Measurements from ENCODE around the gene GAD1.

GAD1 gene

GRCh38 chr2:170887496-170887895, 70.8 kb downstream of the GAD1 start:
- Histone ChIP-seq H2BK5ac (ENCODE audit: low read depth, low read length, poor library complexity) (no peak overlapping the region), H4K8ac (ENCODE audit: low read depth, low read length) (no peak overlapping the region), H3K23ac (ENCODE audit: low read length) (no peak overlapping the region), H4K12ac (ENCODE audit: low read depth, low read length) (no peak overlapping the region), H3K4me3 (ENCODE audit: low read depth, low read length) (no peak overlapping the region), H2BK120ac (ENCODE audit: insufficient read depth, low read length, poor library complexity) (no peak overlapping the region), H3K79me1 (ENCODE audit: low read length) (no peaks in the 10 kb centered on the region), H3K4me1 (ENCODE audit: control insufficient read depth in 1 of 2, insufficient read depth in 2 of 2, low read length in 2 of 2) (peaks cover 5 to 8% of the 10 kb centered on the region in 2 experiments), H3K14ac (ENCODE audit: low read length) (no peak overlapping the region), H3K27me3 (ENCODE audit: insufficient read depth, low read length) (no peaks in the 10 kb centered on the region), H3K4me2 (ENCODE audit: low read length) (no peak overlapping the region), H3K79me2 (ENCODE audit: control insufficient read depth, insufficient read depth, low read length, poor library complexity) (no peaks in the 10 kb centered on the region), H2AFZ (ENCODE audit: insufficient read depth, low read length, poor library complexity) (no peak overlapping the region), H3K36me3 (ENCODE audit: control insufficient read depth in 1 of 2, insufficient read depth in 2 of 2, low read length in 2 of 2) (no peaks in the 10 kb centered on the region), H2AK5ac (ENCODE audit: low read length) (no peak overlapping the region), H3K18ac (ENCODE audit: low read length) (no peak overlapping the region), H3K27ac (ENCODE audit: low read depth, low read length) (no peak overlapping the region), H4K91ac (ENCODE audit: low read depth, low read length) (no peak overlapping the region), H3K9ac (ENCODE audit: low read length) (no peak overlapping the region), H2BK12ac (ENCODE audit: low read length) (no peak overlapping the region), H3K9me3 (ENCODE audit: insufficient read depth, low read depth, low read length) (no peaks in the 10 kb centered on the region), H3K4ac (ENCODE audit: low read depth, low read length) (no peak overlapping the region)
- no peak for DNase-seq

- Histone ChIP-seq H3K79me1 (ENCODE audit: low read length) (no peaks in the 10 kb centered on the region), H3K9me3 (ENCODE audit: insufficient read depth, low read depth, low read length) (no peaks in the 10 kb centered on the region), H2BK120ac (ENCODE audit: insufficient read depth, low read length, poor library complexity) (no peak overlapping the region), H2AFZ (ENCODE audit: insufficient read depth, low read length, poor library complexity) (no peak overlapping the region), H4K91ac (ENCODE audit: low read depth, low read length) (no peak overlapping the region), H3K14ac (ENCODE audit: low read length) (no peak overlapping the region), H2BK5ac (ENCODE audit: low read depth, low read length, poor library complexity) (no peak overlapping the region), H3K36me3 (ENCODE audit: control insufficient read depth in 1 of 2, insufficient read depth in 2 of 2, low read length in 2 of 2) (no peaks in the 10 kb centered on the region), H2AK5ac (ENCODE audit: low read length) (no peak overlapping the region), H4K12ac (ENCODE audit: low read depth, low read length) (no peak overlapping the region), H3K23ac (ENCODE audit: low read length) (no peak overlapping the region), H3K18ac (ENCODE audit: low read length) (no peak overlapping the region), H3K4ac (ENCODE audit: low read depth, low read length) (no peak overlapping the region), H3K9ac (ENCODE audit: low read length) (no peak overlapping the region), H4K8ac (ENCODE audit: low read depth, low read length) (no peak overlapping the region), H3K27ac (ENCODE audit: low read depth, low read length) (no peak overlapping the region), H3K4me2 (ENCODE audit: low read length) (no peak overlapping the region), H3K79me2 (ENCODE audit: control insufficient read depth, insufficient read depth, low read length, poor library complexity) (no peaks in the 10 kb centered on the region), H3K4me1 (ENCODE audit: control insufficient read depth in 1 of 2, insufficient read depth in 2 of 2, low read length in 2 of 2) (peaks cover 5 to 8% of the 10 kb centered on the region in 2 experiments), H2BK12ac (ENCODE audit: low read length) (no peak overlapping the region), H3K4me3 (ENCODE audit: low read depth, low read length) (no peak overlapping the region), H3K27me3 (ENCODE audit: insufficient read depth, low read length) (no peaks in the 10 kb centered on the region)
- no CpG with 5 or more reads among the region's 3 CpGs for WGBS (ENCODE audit: extremely low coverage, insufficient coverage, insufficient read length)
- no peak for DNase-seq
Measured at GRCh38 chr2:170887896-170888295, 71.2 kb downstream of the GAD1 start.

GRCh38 chr2:170891893-170892292, 75.2 kb downstream of the GAD1 start:
- no peak overlapping the region for H3K18ac ChIP-seq (ENCODE audit: low read length)
- no peak overlapping the region for H4K12ac ChIP-seq (ENCODE audit: low read depth, low read length)
- no peak overlapping the region for H2BK120ac ChIP-seq (ENCODE audit: insufficient read depth, low read length, poor library complexity)
- H3K9me3 ChIP-seq (ENCODE audit: insufficient read depth, low read depth, low read length): no peaks in the 10 kb centered on the region
- no peak overlapping the region for H3K14ac ChIP-seq (ENCODE audit: low read length)
- no peaks in the 10 kb centered on the region for H3K27me3 ChIP-seq (ENCODE audit: insufficient read depth, low read length)
- H3K4ac ChIP-seq (ENCODE audit: low read depth, low read length): no peak overlapping the region
- H4K91ac ChIP-seq (ENCODE audit: low read depth, low read length): no peak overlapping the region
- H3K79me2 ChIP-seq (ENCODE audit: control insufficient read depth, insufficient read depth, low read length, poor library complexity): no peaks in the 10 kb centered on the region
- no peak overlapping the region for H3K27ac ChIP-seq (ENCODE audit: low read depth, low read length)
- H3K79me1 ChIP-seq (ENCODE audit: low read length): peaks cover 2% of the 10 kb centered on the region
- no peak overlapping the region for H3K23ac ChIP-seq (ENCODE audit: low read length)
- WGBS (ENCODE audit: extremely low coverage, insufficient coverage, insufficient read length): no CpG with 5 or more reads among the region's 4 CpGs
- H4K8ac ChIP-seq (ENCODE audit: low read depth, low read length): no peak overlapping the region
- H3K4me3 ChIP-seq (ENCODE audit: low read depth, low read length): no peak overlapping the region
- H3K4me2 ChIP-seq (ENCODE audit: low read length): no peak overlapping the region
- DNase-seq: no peak
- no peak overlapping the region for H2BK5ac ChIP-seq (ENCODE audit: low read depth, low read length, poor library complexity)
- no peak overlapping the region for H2BK12ac ChIP-seq (ENCODE audit: low read length)
- H2AFZ ChIP-seq (ENCODE audit: insufficient read depth, low read length, poor library complexity): no peak overlapping the region
- no peaks in the 10 kb centered on the region for H3K36me3 ChIP-seq (ENCODE audit: control insufficient read depth in 1 of 2, insufficient read depth in 2 of 2, low read length in 2 of 2)
- no peak overlapping the region for H3K9ac ChIP-seq (ENCODE audit: low read length)
- H2AK5ac ChIP-seq (ENCODE audit: low read length): no peak overlapping the region
- H3K4me1 ChIP-seq (ENCODE audit: control insufficient read depth in 1 of 2, insufficient read depth in 2 of 2, low read length in 2 of 2): peaks cover 0 to 6% of the 10 kb centered on the region in 2 experiments

GRCh38 chr2:170892391-170892951, 75.8 kb downstream of the GAD1 start:
- H3K79me1 ChIP-seq (ENCODE audit: low read length): peaks cover 2% of the 10 kb centered on the region
- H4K91ac ChIP-seq (ENCODE audit: low read depth, low read length): no peak overlapping the region
- no peak overlapping the region for H4K8ac ChIP-seq (ENCODE audit: low read depth, low read length)
- H3K36me3 ChIP-seq (ENCODE audit: control insufficient read depth in 1 of 2, insufficient read depth in 2 of 2, low read length in 2 of 2): no peaks in the 10 kb centered on the region
- no peak overlapping the region for H3K14ac ChIP-seq (ENCODE audit: low read length)
- DNase-seq: no peak
- no peak overlapping the region for H3K18ac ChIP-seq (ENCODE audit: low read length)
- no peak overlapping the region for H2AFZ ChIP-seq (ENCODE audit: insufficient read depth, low read length, poor library complexity)
- peaks cover 0 to 6% of the 10 kb centered on the region in 2 experiments for H3K4me1 ChIP-seq (ENCODE audit: control insufficient read depth in 1 of 2, insufficient read depth in 2 of 2, low read length in 2 of 2)
- no peak overlapping the region for H2BK5ac ChIP-seq (ENCODE audit: low read depth, low read length, poor library complexity)
- no peak overlapping the region for H2BK12ac ChIP-seq (ENCODE audit: low read length)
- no peak overlapping the region for H2AK5ac ChIP-seq (ENCODE audit: low read length)
- WGBS (ENCODE audit: extremely low coverage, insufficient coverage, insufficient read length): no CpG with 5 or more reads among the region's 9 CpGs
- H2BK120ac ChIP-seq (ENCODE audit: insufficient read depth, low read length, poor library complexity): no peak overlapping the region
- H3K4me2 ChIP-seq (ENCODE audit: low read length): no peak overlapping the region
- no peak overlapping the region for H3K4ac ChIP-seq (ENCODE audit: low read depth, low read length)
- H3K9ac ChIP-seq (ENCODE audit: low read length): no peak overlapping the region
- H3K27me3 ChIP-seq (ENCODE audit: insufficient read depth, low read length): no peaks in the 10 kb centered on the region
- no peak overlapping the region for H4K12ac ChIP-seq (ENCODE audit: low read depth, low read length)
- no peak overlapping the region for H3K23ac ChIP-seq (ENCODE audit: low read length)
- no peak overlapping the region for H3K27ac ChIP-seq (ENCODE audit: low read depth, low read length)
- no peak overlapping the region for H3K4me3 ChIP-seq (ENCODE audit: low read depth, low read length)
- no peaks in the 10 kb centered on the region for H3K9me3 ChIP-seq (ENCODE audit: insufficient read depth, low read depth, low read length)
- no peaks in the 10 kb centered on the region for H3K79me2 ChIP-seq (ENCODE audit: control insufficient read depth, insufficient read depth, low read length, poor library complexity)

Measured in trophoblast cell (in vitro differentiated cells and primary cell).